ENCODE results near the gene FRYL. TPM values are rescaled to one million over a fixed set of nuclear protein-coding genes. Genes with fewer than 3 reads are reported as not detected.

Gene FRYL
- total and polyA plus RNA-seq, 2 of the 13 experiments (the other 11 are each of a cell fraction or from before 2014, with no cell fraction given), result 9.7 to 19.6 TPM

DNA sequence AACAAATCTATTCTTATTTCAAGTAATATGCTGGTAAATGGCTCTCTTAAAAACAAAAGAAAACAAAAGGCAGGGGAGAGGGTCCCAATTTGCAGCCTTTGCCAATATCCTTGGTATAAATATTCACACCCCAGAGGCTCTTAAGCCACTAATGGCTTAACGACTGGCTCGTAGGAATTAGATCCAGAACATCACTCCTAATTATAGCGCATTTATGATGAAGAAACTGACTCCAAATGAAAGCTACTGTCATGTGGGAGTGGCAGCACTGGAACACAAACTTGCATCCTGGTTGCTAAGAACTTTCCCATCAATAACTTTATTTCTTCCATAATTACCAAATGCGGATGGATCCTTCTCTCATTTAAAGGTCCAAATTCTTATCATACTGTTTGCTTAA lies 138.7 kb downstream of the FRYL start:
- TF ChIP-seq KDM2A (CRISPR knock-in tag; IDR thresholded peaks at IDR 0.05; ENCODE audit: borderline replicate concordance, low read depth) (no peak), ZBED4 (CRISPR knock-in tag; IDR thresholded peaks at IDR 0.05; ENCODE audit: borderline replicate concordance) (no peak), ETV6 (CRISPR knock-in tag; conservative IDR thresholded peaks at IDR 0.05) (no peak), MED8 (CRISPR knock-in tag; IDR thresholded peaks at IDR 0.05; ENCODE audit: insufficient replicate concordance) (no peak), MXD3 (CRISPR knock-in tag; IDR thresholded peaks at IDR 0.05) (no peak), FOXC1 (CRISPR knock-in tag; IDR thresholded peaks at IDR 0.05; ENCODE audit: borderline replicate concordance) (no peak), ZNF205 (CRISPR knock-in tag; IDR thresholded peaks at IDR 0.05) (no peak), CCDC6 (CRISPR knock-in tag; IDR thresholded peaks at IDR 0.05) (no peak), XBP1 (CRISPR knock-in tag; IDR thresholded peaks at IDR 0.05) (no peak), TMF1 (CRISPR knock-in tag; IDR thresholded peaks at IDR 0.05; ENCODE audit: low read depth) (no peak), ZBTB1 (CRISPR knock-in tag; IDR thresholded peaks at IDR 0.05; ENCODE audit: borderline replicate concordance) (no peak), HOXA5 (CRISPR knock-in tag; IDR thresholded peaks at IDR 0.05) (no peak), MTF1 (CRISPR knock-in tag; IDR thresholded peaks at IDR 0.05) (no peak), ATF7 (IDR thresholded peaks at IDR 0.05) (no peak), ATF7 (CRISPR knock-in tag; IDR thresholded peaks at IDR 0.05) (no peak), NR3C1 (CRISPR knock-in tag; IDR thresholded peaks at IDR 0.05) (no peak), ZGPAT (CRISPR knock-in tag; IDR thresholded peaks at IDR 0.05) (no peak), HNRNPH1 (optimal IDR thresholded peaks at IDR 0.05; ENCODE audit: low read depth, low read length) (no peak)
- TF ChIP-seq, protein P1, sequence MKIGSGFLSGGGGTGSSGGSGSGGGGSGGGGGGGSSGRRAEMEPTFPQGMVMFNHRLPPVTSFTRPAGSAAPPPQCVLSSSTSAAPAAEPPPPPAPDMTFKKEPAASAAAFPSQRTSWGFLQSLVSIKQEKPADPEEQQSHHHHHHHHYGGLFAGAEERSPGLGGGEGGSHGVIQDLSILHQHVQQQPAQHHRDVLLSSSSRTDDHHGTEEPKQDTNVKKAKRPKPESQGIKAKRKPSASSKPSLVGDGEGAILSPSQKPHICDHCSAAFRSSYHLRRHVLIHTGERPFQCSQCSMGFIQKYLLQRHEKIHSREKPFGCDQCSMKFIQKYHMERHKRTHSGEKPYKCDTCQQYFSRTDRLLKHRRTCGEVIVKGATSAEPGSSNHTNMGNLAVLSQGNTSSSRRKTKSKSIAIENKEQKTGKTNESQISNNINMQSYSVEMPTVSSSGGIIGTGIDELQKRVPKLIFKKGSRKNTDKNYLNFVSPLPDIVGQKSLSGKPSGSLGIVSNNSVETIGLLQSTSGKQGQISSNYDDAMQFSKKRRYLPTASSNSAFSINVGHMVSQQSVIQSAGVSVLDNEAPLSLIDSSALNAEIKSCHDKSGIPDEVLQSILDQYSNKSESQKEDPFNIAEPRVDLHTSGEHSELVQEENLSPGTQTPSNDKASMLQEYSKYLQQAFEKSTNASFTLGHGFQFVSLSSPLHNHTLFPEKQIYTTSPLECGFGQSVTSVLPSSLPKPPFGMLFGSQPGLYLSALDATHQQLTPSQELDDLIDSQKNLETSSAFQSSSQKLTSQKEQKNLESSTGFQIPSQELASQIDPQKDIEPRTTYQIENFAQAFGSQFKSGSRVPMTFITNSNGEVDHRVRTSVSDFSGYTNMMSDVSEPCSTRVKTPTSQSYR (CRISPR knock-in tag; IDR thresholded peaks at IDR 0.05; ENCODE audit: borderline replicate concordance), result no peak
- Histone ChIP-seq H2AFZ (ENCODE audit: low read length) (no peak overlapping the region), H4K20me1 (ENCODE audit: insufficient read depth, low read length) (no peaks in the 10 kb centered on the region), H3K4me2 (ENCODE audit: low read depth, low read length) (no peak overlapping the region), H3K79me2 (ENCODE audit: insufficient read depth, low read length) (no peaks in the 10 kb centered on the region), H3K27me3 (ENCODE audit: control insufficient read depth in 1 of 2, insufficient read depth in 2 of 2, low read length in 2 of 2) (no peaks in the 10 kb centered on the region), H3K36me3 (replicated peaks in 1 of 2; ENCODE audit: control insufficient read depth in 1 of 2, insufficient read depth in 2 of 2, low read length in 2 of 2) (no peaks in the 10 kb centered on the region), H3K27ac (ENCODE audit: extremely low read length, insufficient read depth, low read length) (no peak overlapping the region), H3K9ac (ENCODE audit: insufficient read depth, low read depth, low read length) (no peak overlapping the region), H3K4me1 (ENCODE audit: insufficient read depth, low read length) (0 out of 2 replicates have a peak, but pooled peaks cover 1% of the 10 kb centered on the region), H3K9me3 (ENCODE audit: low read length) (no peaks in the 10 kb centered on the region), H3K4me3 (replicated peaks in 1 of 3; ENCODE audit: insufficient read depth in 1 of 3, low read depth in 2 of 3, low read length in 3 of 3) (no peak overlapping the region)
- no TSS peak for BruUV-seq (replicated peaks)
- ATAC-seq, result no peak
- ChIA-PET POLR2A (no interaction called here), CTCF (ENCODE audit: low intra/inter-chr PET ratio, low total read pairs) (no interaction called here)
- intact Hi-C loops (cut with micrococcal nuclease; ENCODE audit: unreplicated experiment), result no loop called here
- FAIRE-seq, result no peak
- in situ Hi-C loops (cut with HindIII; ENCODE audit: extremely low pct_ligation_motif_present, low pct_unique_long_range_greater_than_20kb), result no loop called here
- WGBS (ENCODE audit: low lambda C conversion rate), result 93% methylated on average over 4 of the region's 4 CpGs
- DNase-seq (ENCODE audit: low spot score), result no peak

All from HepG2 (cell line).